Measurements from ENCODE around the gene GOLGA7B. TPM values are rescaled to one million over a fixed set of nuclear protein-coding genes. Genes with fewer than 3 reads are reported as not detected.

The GOLGA7B gene
- total and polyA plus RNA-seq, 2 of the 4 experiments (the other 2 are of a cell fraction), result not detected

- Histone ChIP-seq H3K14ac (replicated peaks; ENCODE audit: low read depth, low read length) (no peak overlapping the region), H3K36me3 (ENCODE audit: control insufficient read depth, insufficient read depth, low read length) (no peaks in the 10 kb centered on the region), H3K4me1 (ENCODE audit: control insufficient read depth, insufficient read depth, low read length) (no peaks in the 10 kb centered on the region), H4K91ac (ENCODE audit: insufficient read depth, low read depth, low read length) (no peak overlapping the region), H3K79me1 (ENCODE audit: low read depth in 1 of 2, low read length in 2 of 2) (no peaks in the 10 kb centered on the region), H3K27me3 (ENCODE audit: control insufficient read depth, insufficient read depth, low read length) (peaks cover 32% of the 10 kb centered on the region), H3K23ac (ENCODE audit: low read depth, low read length) (no peak overlapping the region), H4K20me1 (ENCODE audit: insufficient read depth, low read length) (no peaks in the 10 kb centered on the region), H3K56ac (ENCODE audit: extremely low read depth, insufficient read depth, low read length) (no peak overlapping the region), H3K18ac (ENCODE audit: low read depth, low read length) (no peak overlapping the region), H2BK5ac (ENCODE audit: low read depth, low read length, poor library complexity, severe bottlenecking) (no peak overlapping the region), H2BK120ac (ENCODE audit: low read depth, low read length) (no peak overlapping the region), H2AFZ (replicated peaks; ENCODE audit: low read length, poor library complexity) (no peak overlapping the region), H3K4me3 (ENCODE audit: insufficient read depth, low read depth, low read length) (no peak overlapping the region), H4K8ac (ENCODE audit: low read depth in 2 of 2, low read length in 2 of 2) (no peak overlapping the region), H2BK20ac (ENCODE audit: low read depth, low read length) (no peak overlapping the region), H3K27ac (ENCODE audit: insufficient read depth, low read length) (no peak overlapping the region), H3K4me2 (ENCODE audit: low read depth, low read length) (no peak overlapping the region), H3K4ac (ENCODE audit: low read depth, low read length) (no peak overlapping the region), H2BK15ac (ENCODE audit: low read depth, low read length) (no peak overlapping the region), H3K9ac (ENCODE audit: low read depth, low read length) (no peak overlapping the region), H3K9me3 (ENCODE audit: control insufficient read depth, insufficient read depth, low read length) (no peaks in the 10 kb centered on the region), H4K5ac (ENCODE audit: low read depth, low read length) (no peak overlapping the region), H2AK9ac (replicated peaks; ENCODE audit: low read depth, low read length, poor library complexity) (no peak overlapping the region), H2AK5ac (ENCODE audit: low read depth, low read length) (no peak overlapping the region), H3K9me1 (ENCODE audit: insufficient read depth, low read length) (no peaks in the 10 kb centered on the region)
- dilution Hi-C loops (cut with HindIII; ENCODE audit: low sequenced_read_pairs, unreplicated experiment), result no loop called here
- in situ Hi-C loops (cut with MboI; ENCODE audit: low sequenced_read_pairs), result loop anchor here (10.0 kb wide), 1 partner anchor 134 kb away; no protein-coding TSS in a partner anchor
- no TSS peak for BruUV-seq (replicated peaks)
- TF ChIP-seq MAFK (IDR thresholded peaks at IDR 0.05; ENCODE audit: low read depth, low read length) (no peak), ELK1 (IDR thresholded peaks at IDR 0.05; ENCODE audit: borderline replicate concordance, low read depth, low read length) (no peak), MXI1 (IDR thresholded peaks at IDR 0.05; ENCODE audit: borderline replicate concordance, low read depth, low read length) (no peak), CTCF (conservative IDR thresholded peaks at IDR 0.05; ENCODE audit: low read depth, low read length) (no peak), NFE2L2 (IDR thresholded peaks at IDR 0.05; ENCODE audit: low read depth, low read length) (no peak), POLR2A (IDR thresholded peaks at IDR 0.05; ENCODE audit: low read depth, low read length) (no peak), RCOR1 (IDR thresholded peaks at IDR 0.05; ENCODE audit: insufficient replicate concordance, low read length) (no peak), USF2 (IDR thresholded peaks at IDR 0.05; ENCODE audit: low read depth, low read length) (no peak), CHD1 (IDR thresholded peaks at IDR 0.05; ENCODE audit: low read depth, low read length) (no peak), FOS (IDR thresholded peaks at IDR 0.05; ENCODE audit: low read depth, low read length) (no peak), SMC3 (IDR thresholded peaks at IDR 0.05; ENCODE audit: low read depth, low read length) (no peak), MAZ (IDR thresholded peaks at IDR 0.05; ENCODE audit: borderline replicate concordance, low read depth, low read length) (no peak), RAD21 (IDR thresholded peaks at IDR 0.05; ENCODE audit: low read length) (no peak), BHLHE40 (IDR thresholded peaks at IDR 0.05; ENCODE audit: low read depth, low read length) (no peak), CEBPB (IDR thresholded peaks at IDR 0.05; ENCODE audit: low read depth, low read length) (no peak), RFX5 (IDR thresholded peaks at IDR 0.05; ENCODE audit: low read depth, low read length) (no peak)
- no peak for DNase-seq
- intact Hi-C loops (cut with micrococcal nuclease), result loop anchor here (5.0 to 10.0 kb wide), 3 partner anchors 557 to 1337 kb away; no protein-coding TSS in a partner anchor
- POLR2A ChIA-PET (ENCODE audit: unreplicated experiment), result no interaction called here
- CTCF ChIA-PET, result interaction anchor here (1.4 kb wide), 1 partner anchor 135 kb away, joined by 3 read pairs; no protein-coding TSS in a partner anchor
- no peak for ATAC-seq (ENCODE audit: low read depth)
- 20% methylated on average over 1 of the region's 4 CpGs; no CpG with 5 or more reads in 1 of the 2 experiments for WGBS, 2 experiments (ENCODE audit: extremely low coverage in 2 of 2, insufficient read length in 1 of 2)
These were observed 61.0 kb downstream of the GOLGA7B start for GRCh38 chr10:97910661-97911060.
